PC-3 (cell line): Measurements from ENCODE around the gene CASP2. TPM values are rescaled to one million over a fixed set of nuclear protein-coding genes. Genes with fewer than 3 reads are reported as not detected.

Source experiments
- ATAC-seq: fragments of 200-7000 bp; cut with Tn5 transposase; 2 replicates; pipeline ENCODE4 v1.9.1; 2020; ENCODE audit warnings: mild to moderate bottlenecking, moderate library complexity
- BruUV-seq: library from RNA; stranded (reverse); fragments of 400-500 nt; replicated peaks from 2 replicates; lab custom pipeline; 2021; lab: Mats Ljungman, UMichigan
- CTCF ChIA-PET: fragments of 300-600 bp; sonication (Branson Sonifier 250); formaldehyde crosslinking; loops from one replicate; lab custom pipeline; 2022; ENCODE audit warnings: antibody characterized with exemption; lab: Charles Lee
- POLR2A ChIA-PET: fragments of 300-600 bp; sonication (Branson Sonifier 250); formaldehyde crosslinking; loops from one replicate; lab custom pipeline; 2022; ENCODE audit warnings: antibody characterized with exemption; ENCODE audit not compliant: unreplicated experiment; lab: Charles Lee
- DNase-seq: peaks from one replicate; pipeline ENCODE4 v3.0.0-alpha.2; 2015
- H2AFZ ChIP-seq: fragments of 300-600 bp; sonication (generic); 2 replicates; pipeline ENCODE4 v1.6.0; 2016; ENCODE audit warnings: antibody characterized with exemption, low read length
- H3F3A ChIP-seq: fragments of 300-600 bp; sonication (generic); one replicate; pipeline ENCODE4 v1.6.0; 2017; ENCODE audit warnings: antibody characterized with exemption, low read length, control low read depth, mild to moderate bottlenecking; ENCODE audit not compliant: unreplicated experiment
- H3K27ac ChIP-seq: fragments of 300-600 bp; sonication (generic); 2 replicates; pipeline ENCODE4 v1.5.1; 2016; ENCODE audit warnings: mild to moderate bottlenecking, low read length
- H3K27me3 ChIP-seq: fragments of 300-600 bp; sonication (generic); 2 replicates; pipeline ENCODE4 v1.6.1; 2016; ENCODE audit warnings: low read length, mixed read lengths
- H3K36me3 ChIP-seq: fragments of 300-600 bp; sonication (generic); 2 replicates; pipeline ENCODE4 v1.6.1; 2016; ENCODE audit warnings: low read depth, mixed run types, low read length, mixed read lengths
- H3K4me1 ChIP-seq: fragments of 300-600 bp; sonication (generic); 2 replicates; pipeline ENCODE4 v1.5.1; 2016; ENCODE audit warnings: low read length; ENCODE audit not compliant: insufficient read depth
- H3K4me2 ChIP-seq: fragments of 300-600 bp; sonication (generic); 2 replicates; pipeline ENCODE4 v1.6.0; 2016; ENCODE audit warnings: low read length
- H3K4me3 ChIP-seq: fragments of 300-600 bp; sonication (generic); 2 replicates; pipeline ENCODE4 v1.5.1; 2016; ENCODE audit warnings: mild to moderate bottlenecking, low read length, mixed read lengths
- H3K79me2 ChIP-seq: fragments of 300-600 bp; sonication (generic); 2 replicates; pipeline ENCODE4 v1.6.1; 2017; ENCODE audit warnings: low read length, mixed read lengths
- H3K9ac ChIP-seq: fragments of 300-600 bp; sonication (generic); 2 replicates; pipeline ENCODE4 v1.6.0; 2016; ENCODE audit warnings: mild to moderate bottlenecking, low read length
- H3K9me2 ChIP-seq: fragments of 300-600 bp; sonication (generic); replicated peaks from 2 replicates; pipeline ENCODE4 v1.6.1; 2016; ENCODE audit warnings: mixed run types, low read length, mixed read lengths
- H3K9me3 ChIP-seq: fragments of 300-600 bp; sonication (generic); 2 replicates; pipeline ENCODE4 v1.6.1; 2016; ENCODE audit warnings: low read length, mixed read lengths
- H4K20me1 ChIP-seq: fragments of 300-600 bp; sonication (generic); 2 replicates; pipeline ENCODE4 v1.6.1; 2016; ENCODE audit warnings: low read length, mixed read lengths
- EZH2 ChIP-seq: fragments of 300-600 bp; sonication (generic); IDR thresholded peaks from one replicate; pipeline ENCODE4 v1.6.1; 2017; ENCODE audit warnings: antibody characterized with exemption, mild to moderate bottlenecking, low read length; ENCODE audit not compliant: unreplicated experiment
- EZH2phosphoT487 ChIP-seq: fragments of 300-600 bp; sonication (generic); IDR thresholded peaks from 2 replicates; pipeline ENCODE4 v1.6.1; 2018; ENCODE audit warnings: mild to moderate bottlenecking, antibody characterized with exemption, low read length, borderline replicate concordance
- intact Hi-C: fragments of 100-400 bp; cut with micrococcal nuclease; formaldehyde crosslinking; loops from 2 replicates; pipeline ENCODE4 v1.9.0; 2023
- total RNA-seq: library from RNA; depleted of rRNA; stranded (reverse); fragments of >200 nt; gene quantifications from 2 replicates; pipeline ENCODE4 v1.2.3, GENCODE V29; 2014
- TF ChIP-seq, protein P1 (sequence below): fragments of 300-600 bp; sonication (generic); conservative IDR thresholded peaks from 2 replicates; pipeline ENCODE4 v1.5.1; 2017; ENCODE audit warnings: antibody characterized with exemption, low read depth, mild to moderate bottlenecking, low read length

CASP2 gene
- total RNA-seq, 1 experiment from 2014 or later: 26.4 TPM

DNA sequence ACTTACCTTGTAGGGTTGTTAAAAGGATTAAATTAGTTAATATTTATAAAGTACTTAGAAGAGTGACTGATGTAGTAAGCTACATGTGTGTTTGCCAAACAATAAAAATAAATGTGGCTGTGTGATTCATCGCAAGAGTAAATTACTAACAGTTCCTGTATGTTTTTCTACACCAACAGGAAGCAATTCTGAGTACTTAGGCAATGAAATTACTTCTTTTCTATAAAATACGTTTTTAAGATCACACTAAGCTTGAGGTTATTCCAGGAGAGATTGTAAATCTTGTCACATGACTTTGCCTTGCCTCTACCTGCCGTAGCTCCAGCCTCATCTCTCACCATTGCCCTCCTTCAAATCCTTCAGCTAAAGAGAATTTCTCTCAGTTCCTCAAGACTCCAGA is 43.0 kb upstream of the CASP2 start:
- no peaks in the 10 kb centered on the region for H3K9me3 ChIP-seq
- H3K9ac ChIP-seq: 0 out of 2 replicates have a peak overlapping the region, but pooled peaks have one; percentile 2
- intact Hi-C loops: loop anchor here (1.0 kb wide), 2 partner anchors 56 to 60 kb away; no protein-coding TSS in a partner anchor
- H3K4me3 ChIP-seq: no peak overlapping the region
- ATAC-seq: peak; percentile 68
- POLR2A ChIA-PET: interaction anchor here (0.7 to 0.8 kb wide), 3 partner anchors 18 to 56 kb away, joined by 4 to 6 read pairs (median 5); partner anchors contain the start of gene GSTK1
- no peaks in the 10 kb centered on the region for H3K27me3 ChIP-seq
- peaks cover 47% of the 10 kb centered on the region for H3K4me1 ChIP-seq
- TF ChIP-seq, protein P1, sequence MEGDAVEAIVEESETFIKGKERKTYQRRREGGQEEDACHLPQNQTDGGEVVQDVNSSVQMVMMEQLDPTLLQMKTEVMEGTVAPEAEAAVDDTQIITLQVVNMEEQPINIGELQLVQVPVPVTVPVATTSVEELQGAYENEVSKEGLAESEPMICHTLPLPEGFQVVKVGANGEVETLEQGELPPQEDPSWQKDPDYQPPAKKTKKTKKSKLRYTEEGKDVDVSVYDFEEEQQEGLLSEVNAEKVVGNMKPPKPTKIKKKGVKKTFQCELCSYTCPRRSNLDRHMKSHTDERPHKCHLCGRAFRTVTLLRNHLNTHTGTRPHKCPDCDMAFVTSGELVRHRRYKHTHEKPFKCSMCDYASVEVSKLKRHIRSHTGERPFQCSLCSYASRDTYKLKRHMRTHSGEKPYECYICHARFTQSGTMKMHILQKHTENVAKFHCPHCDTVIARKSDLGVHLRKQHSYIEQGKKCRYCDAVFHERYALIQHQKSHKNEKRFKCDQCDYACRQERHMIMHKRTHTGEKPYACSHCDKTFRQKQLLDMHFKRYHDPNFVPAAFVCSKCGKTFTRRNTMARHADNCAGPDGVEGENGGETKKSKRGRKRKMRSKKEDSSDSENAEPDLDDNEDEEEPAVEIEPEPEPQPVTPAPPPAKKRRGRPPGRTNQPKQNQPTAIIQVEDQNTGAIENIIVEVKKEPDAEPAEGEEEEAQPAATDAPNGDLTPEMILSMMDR: no peak
- no peak for TF ChIP-seq EZH2
- no peak for TF ChIP-seq EZH2phosphoT487
- H3K9me2 ChIP-seq: no peaks in the 10 kb centered on the region
- peak overlapping the region; percentile 75 for H3K27ac ChIP-seq
- CTCF ChIA-PET: interaction anchor here (0.6 to 0.9 kb wide), 5 partner anchors 18 to 92 kb away, joined by 3 to 5 read pairs (median 3); partner anchors contain the start of gene GSTK1
- DNase-seq: peak; percentile 91
- H3K36me3 ChIP-seq: no peaks in the 10 kb centered on the region
- peaks cover 7% of the 10 kb centered on the region for H3F3A ChIP-seq
- no peaks in the 10 kb centered on the region for H3K79me2 ChIP-seq
- peak overlapping the region; percentile 27; the same call in 1 of the 2 replicates for H2AFZ ChIP-seq
- BruUV-seq: no TSS peak
- peak overlapping the region; percentile 68 for H3K4me2 ChIP-seq
- no peaks in the 10 kb centered on the region for H4K20me1 ChIP-seq

DNA sequence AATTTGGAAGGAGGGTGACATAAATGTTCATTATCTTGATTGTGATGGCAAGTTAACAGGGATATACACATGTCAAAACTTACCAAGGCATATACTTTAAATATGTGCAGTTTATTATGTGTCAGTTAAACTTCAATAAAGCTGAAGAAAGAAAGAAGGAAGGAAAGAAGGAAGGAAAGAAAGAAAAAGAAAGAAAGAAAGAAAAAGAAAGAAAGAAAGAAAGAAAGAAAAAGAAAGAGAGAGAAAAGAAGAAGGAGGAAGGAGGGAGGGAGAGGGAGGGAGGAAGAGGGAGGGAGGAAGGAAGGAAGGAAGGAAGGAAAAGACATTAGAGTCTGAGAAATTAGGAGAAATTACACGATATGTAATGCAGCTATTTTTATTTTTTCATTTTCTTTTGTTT is 40.8 kb upstream of the CASP2 start:
- H3K36me3 ChIP-seq: no peaks in the 10 kb centered on the region
- no peaks in the 10 kb centered on the region for H3K9me3 ChIP-seq
- peaks cover 38% of the 10 kb centered on the region for H3K4me1 ChIP-seq
- no peaks in the 10 kb centered on the region for H3K27me3 ChIP-seq
- no peak overlapping the region for H3K4me2 ChIP-seq
- peaks cover 4% of the 10 kb centered on the region for H3F3A ChIP-seq
- no peaks in the 10 kb centered on the region for H3K9me2 ChIP-seq
- no peaks in the 10 kb centered on the region for H3K79me2 ChIP-seq
- no peak overlapping the region for H3K4me3 ChIP-seq
- DNase-seq (no peak), ATAC-seq (no peak)
- ChIA-PET POLR2A (interaction anchor here (0.6 kb wide), 2 partner anchors 8 to 187 kb away, joined by 3 read pairs; no protein-coding TSS in a partner anchor), CTCF (interaction anchor here (0.6 kb wide), 1 partner anchor 1552 kb away, joined by 4 read pairs; no protein-coding TSS in a partner anchor)
- H3K27ac ChIP-seq: no peak overlapping the region
- H2AFZ ChIP-seq: no peak overlapping the region
- BruUV-seq: no TSS peak
- no peak overlapping the region for H3K9ac ChIP-seq
- intact Hi-C loops: no loop called here
- TF ChIP-seq EZH2: no peak
- no peak for TF ChIP-seq EZH2phosphoT487
- TF ChIP-seq, protein P1: no peak
- H4K20me1 ChIP-seq: no peaks in the 10 kb centered on the region
